Measurements from ENCODE around the gene VWA5B1. TPM values are rescaled to one million over a fixed set of nuclear protein-coding genes. Genes with fewer than 3 reads are reported as not detected.
"Not testable (repeated sequence)": the region's sequence is repeated elsewhere in the genome, so short reads cannot be mapped to it uniquely, and the experiment has no call there.

Gene VWA5B1, protein sequence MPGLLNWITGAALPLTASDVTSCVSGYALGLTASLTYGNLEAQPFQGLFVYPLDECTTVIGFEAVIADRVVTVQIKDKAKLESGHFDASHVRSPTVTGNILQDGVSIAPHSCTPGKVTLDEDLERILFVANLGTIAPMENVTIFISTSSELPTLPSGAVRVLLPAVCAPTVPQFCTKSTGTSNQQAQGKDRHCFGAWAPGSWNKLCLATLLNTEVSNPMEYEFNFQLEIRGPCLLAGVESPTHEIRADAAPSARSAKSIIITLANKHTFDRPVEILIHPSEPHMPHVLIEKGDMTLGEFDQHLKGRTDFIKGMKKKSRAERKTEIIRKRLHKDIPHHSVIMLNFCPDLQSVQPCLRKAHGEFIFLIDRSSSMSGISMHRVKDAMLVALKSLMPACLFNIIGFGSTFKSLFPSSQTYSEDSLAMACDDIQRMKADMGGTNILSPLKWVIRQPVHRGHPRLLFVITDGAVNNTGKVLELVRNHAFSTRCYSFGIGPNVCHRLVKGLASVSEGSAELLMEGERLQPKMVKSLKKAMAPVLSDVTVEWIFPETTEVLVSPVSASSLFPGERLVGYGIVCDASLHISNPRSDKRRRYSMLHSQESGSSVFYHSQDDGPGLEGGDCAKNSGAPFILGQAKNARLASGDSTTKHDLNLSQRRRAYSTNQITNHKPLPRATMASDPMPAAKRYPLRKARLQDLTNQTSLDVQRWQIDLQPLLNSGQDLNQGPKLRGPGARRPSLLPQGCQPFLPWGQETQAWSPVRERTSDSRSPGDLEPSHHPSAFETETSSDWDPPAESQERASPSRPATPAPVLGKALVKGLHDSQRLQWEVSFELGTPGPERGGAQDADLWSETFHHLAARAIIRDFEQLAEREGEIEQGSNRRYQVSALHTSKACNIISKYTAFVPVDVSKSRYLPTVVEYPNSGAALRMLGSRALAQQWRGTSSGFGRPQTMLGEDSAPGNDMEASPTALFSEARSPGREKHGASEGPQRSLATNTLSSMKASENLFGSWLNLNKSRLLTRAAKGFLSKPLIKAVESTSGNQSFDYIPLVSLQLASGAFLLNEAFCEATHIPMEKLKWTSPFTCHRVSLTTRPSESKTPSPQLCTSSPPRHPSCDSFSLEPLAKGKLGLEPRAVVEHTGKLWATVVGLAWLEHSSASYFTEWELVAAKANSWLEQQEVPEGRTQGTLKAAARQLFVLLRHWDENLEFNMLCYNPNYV
- not detected in 2 replicates for total RNA-seq

GRCh38 chr1:20290624-20291597 is at the start of gene VWA5B1:
Gene VWA5B1, plus strand, starts transcription at chr1:20290875. Its CDS starts 19,727 bp downstream, at chr1:20310602.
- no peak for DNase-seq

GRCh38 chr1:20242890-20243479 is 47.7 kb upstream of the VWA5B1 start:
- no peak for DNase-seq

DNA sequence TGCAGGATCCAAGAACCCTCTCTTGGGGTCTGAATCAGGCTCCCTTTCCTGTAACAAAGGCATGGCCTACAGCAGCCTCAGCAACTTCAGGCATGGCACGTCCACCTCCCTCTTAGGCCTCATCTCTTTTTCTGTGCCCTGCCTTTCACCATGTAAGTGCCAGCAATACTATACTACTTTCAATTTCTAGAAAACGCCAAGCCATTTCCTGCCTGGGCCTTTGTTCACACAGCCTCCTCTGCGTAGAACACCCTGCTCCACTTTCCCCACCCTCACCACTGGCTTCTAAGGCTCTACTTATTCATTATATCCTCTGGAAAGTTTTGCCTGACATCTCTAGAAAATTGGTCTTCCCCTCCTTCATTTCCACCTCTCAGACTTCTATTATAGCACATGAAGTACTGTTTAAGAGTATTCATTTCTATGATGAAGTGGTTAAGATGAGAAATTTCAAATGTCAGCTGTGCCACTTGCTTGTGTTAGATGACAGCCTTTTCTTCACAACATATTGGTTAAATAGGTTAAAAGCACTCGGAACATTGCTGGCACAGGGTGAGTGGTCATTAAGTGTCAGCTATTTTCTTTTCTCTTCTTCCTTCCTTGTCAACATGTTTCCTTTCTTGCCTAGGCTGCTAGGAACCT is 41.6 kb upstream of the VWA5B1 start:
- peak; percentile 2 for DNase-seq

DNA sequence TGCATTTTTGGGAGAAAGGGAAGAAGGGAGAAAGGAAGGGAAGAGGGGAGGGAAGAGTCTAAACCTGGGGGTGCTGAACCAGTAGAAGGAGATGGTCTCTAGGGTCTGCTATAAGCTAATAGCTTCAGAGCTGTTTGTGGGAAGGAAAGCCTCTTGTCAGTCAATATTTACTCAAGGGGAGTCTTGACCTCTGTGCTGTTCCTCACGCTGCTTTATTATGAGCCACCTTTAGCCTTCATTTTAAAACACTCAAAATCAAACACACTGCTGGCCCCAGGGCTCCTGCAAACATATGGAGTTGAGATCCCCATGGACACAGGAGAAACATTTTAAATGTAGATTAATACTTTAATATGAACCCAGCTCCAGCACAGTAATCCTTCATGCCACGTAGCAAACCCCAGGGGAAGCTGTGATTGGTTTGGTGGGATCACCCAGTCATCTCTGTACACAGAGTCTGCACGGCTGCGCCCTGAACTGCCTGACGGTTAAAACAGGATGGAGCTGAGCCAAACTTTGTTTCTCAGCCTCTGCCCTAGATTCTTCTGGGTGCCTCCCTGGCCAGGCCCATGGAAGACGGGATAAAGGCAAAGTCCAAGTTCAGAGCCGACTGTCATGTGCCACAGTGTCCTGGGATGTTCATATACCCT is 40.2 kb upstream of the VWA5B1 start:
- DNase-seq: no peak

DNA sequence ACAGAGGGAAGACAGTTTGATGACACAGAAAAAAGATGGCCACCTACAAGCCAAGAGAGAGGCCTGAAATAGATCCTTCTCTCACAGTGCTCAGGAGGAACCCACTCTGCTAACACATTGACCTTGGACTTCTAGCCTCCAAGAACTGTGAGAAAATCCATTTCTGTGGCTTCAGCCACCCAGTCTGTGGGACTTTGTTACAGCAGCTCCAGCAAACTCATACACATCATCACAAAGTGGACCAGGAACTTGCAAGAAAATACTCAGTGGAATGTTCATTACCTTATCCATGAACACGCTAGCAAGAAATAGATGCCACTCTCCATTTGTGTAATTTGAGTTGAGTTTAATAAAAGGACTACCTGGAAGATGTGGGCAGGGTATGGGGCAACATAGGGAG is 38.1 kb upstream of the VWA5B1 start:
- no peak for DNase-seq

DNA sequence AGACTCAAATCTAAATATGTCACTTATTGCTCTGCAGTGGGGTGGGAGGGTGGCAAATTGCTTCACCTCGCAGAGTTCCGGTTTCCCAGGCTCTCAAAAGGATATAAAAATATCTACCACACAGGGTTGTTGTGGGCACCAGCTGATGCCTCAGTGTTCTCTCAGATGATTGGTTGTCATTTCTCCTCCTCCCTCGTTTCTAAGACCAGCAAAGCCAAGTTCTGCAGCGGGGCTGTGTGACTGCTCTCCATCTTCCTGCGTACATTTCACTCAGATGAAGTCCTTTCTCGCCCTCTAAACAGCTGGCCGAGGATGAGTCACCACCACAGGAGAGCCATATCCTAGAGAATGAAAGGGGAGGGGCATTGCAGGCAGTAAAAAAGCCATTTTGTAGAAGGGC is 35.0 kb upstream of the VWA5B1 start:
- peak; percentile 41 for DNase-seq

DNA sequence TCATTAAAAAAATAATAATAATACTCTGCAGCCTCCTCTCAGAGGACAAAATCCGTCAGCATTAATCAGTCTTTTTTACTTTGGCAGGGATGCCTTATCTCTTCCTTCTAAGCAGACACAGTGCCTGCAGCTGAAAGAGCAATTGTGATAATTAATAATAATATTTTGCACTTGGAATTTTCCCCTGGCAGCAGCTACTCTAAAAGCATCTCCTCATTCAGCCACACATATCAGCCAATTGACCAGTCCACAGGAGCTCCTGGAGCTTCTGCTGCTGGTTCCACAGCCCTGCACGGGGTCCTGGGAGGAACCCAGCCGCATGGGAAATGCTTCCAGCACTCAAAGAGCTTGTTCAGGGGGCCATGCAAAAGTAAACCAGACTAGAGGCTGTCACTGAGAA is 31.0 kb upstream of the VWA5B1 start:
- no peak for DNase-seq

GRCh38 chr1:20261095-20261494 is 29.6 kb upstream of the VWA5B1 start:
- no peak for DNase-seq

DNA sequence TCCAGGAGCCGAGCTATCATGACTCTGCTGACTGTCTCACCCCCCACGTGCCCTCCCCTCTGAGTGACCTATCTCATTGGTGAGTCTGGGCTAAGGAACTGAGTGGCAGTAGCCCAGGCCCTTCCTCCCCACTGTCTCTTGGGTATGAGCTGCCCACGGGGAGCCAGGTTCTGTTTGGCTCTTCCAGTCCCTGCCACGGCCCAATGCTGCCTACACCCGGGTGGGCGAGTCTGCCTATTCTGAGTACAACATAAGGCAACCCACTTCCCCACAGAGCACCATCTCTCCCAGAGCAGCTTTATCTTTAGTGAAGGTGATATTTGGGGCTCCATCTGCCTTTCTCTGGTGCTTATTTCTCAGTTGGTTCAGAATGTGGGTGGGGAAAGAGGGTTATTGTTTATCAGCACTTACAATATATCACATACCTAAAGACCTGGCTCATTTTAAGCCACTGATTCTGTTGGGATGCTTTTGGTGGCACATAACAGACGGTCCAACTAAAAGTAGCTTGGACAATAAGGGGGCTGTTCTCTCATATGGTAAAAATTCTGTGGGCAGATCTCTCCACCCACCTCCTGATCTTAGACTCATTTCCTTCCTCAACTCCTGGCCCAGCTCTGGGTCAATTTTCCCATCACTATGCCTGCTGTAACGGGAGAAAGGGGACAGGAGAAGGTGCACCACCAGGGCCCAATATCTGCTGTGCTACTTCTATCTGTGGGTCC is 27.7 kb upstream of the VWA5B1 start:
- peak; percentile 12 for DNase-seq

GRCh38 chr1:20265250-20265649 is 25.4 kb upstream of the VWA5B1 start:
- no peak for DNase-seq

DNA sequence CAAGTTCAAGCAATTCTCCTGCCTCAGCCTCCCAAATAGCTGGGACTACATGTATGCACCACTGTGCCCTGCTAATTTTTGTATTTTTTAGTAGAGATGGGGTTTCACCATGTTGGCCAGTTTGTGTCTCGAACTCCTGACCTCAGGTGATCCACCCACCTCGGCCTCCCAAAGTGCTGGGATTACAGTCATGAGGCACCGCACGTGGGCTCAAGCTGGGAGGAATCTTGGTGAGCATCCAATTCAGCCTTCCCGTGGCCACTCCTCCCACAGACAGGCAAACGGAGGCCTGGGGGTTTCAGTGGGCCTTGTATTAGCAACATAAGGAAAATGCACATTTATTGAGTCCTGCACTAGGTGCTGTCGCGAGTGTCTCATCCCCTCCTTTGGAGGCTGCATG is 24.5 kb upstream of the VWA5B1 start:
- no peak for DNase-seq

- DNase-seq: no peak
Observed at GRCh38 chr1:20266642-20267041, 24.0 kb upstream of the VWA5B1 start.

DNA sequence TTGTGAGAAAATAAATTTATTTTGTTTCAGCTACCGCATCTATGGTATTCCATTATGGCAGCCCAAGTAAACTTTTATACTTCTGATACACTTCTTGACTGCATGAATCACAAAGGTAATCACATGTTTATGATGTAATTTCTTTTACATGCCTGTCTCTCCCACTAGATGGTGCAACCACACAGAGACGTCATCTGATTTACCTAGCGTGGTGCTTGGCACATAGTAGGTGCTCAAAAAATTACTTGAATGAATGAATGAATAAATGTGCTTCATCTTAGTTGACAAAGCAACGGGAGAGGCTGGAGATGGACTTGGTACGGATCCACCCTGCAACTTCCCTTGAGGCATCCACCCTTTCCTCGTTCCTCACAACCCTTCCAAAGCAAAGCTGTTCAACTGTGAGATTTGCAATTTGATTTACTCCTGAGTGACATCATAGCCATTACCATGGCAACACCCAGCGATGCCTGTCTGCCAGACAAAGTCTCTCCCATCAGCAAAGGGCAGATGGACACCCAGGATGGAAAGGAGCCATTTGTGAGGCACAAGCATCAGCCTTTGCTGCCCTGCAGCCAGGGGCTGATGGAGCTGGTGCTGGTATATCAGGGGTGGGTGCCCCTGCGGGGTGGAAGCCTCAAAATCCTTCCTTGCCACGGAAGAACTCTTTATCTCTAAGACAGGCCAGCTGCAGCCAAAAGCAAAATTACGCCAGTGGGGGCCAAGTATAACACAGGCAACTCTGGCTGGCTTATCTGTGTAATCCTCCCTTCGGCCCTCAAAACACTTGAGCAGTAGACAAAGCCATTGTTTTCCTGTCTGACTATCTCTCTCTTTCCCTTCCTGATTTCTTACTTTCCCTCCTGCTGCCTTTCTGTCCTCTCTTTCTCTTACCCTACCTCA is 18.9 kb upstream of the VWA5B1 start:
- DNase-seq: peak; percentile 2

DNA sequence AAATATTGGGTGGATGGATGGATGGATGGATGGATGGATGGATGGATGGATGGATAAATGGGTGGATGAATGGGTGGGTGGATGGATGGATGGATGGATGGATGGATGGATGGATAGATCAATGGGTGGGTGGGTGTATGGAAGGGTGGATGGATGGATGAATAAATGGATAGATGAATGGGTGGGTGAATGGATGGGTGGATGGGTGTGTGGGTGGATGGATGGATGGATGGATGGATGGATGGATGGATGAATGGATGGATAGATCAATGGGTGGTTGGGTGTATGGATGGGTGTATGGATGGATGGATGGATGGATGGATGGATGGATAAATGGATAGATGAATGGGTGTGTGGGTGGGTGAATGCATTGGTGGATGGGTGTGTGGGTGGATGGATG is 17.0 kb upstream of the VWA5B1 start:
- DNase-seq: not testable (repeated sequence)

- DNase-seq: no peak
Observed at GRCh38 chr1:20275319-20275925, 15.3 kb upstream of the VWA5B1 start.

DNA sequence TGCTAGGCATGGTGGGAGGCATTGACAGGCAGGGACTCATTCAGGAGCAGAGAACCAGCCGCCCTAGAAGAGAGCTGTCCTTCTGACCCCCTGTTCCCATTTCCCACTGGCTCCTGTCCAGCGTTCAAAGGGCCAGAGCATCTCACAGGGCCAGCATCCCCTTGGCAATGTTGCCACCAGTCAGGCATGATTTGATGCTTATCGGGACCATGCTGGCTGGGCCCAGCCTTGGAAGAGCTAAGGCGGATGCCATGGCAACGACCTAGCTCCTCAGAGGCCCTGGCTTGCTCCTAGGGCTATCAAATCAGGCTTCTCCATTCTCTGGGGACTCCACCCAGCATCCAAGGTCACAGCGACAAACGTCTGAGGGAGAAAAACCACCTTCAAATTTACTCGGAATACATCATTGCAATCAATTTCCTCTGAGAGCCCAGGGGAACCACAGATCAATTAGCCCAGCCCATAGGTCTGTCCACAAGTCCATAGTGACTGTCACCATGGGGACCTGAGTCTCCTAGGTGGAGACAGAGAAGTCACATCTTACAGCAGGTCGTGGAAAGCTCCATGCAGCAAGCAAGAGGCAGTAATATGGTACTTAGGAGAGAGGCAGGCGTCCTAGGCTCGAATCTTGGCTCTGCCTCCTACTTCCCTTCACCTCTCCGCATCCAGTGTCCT is 14.1 kb upstream of the VWA5B1 start:
- no peak for DNase-seq

GRCh38 chr1:20278692-20279130 is 12.0 kb upstream of the VWA5B1 start:
- DNase-seq: no peak
